NCI-H524 treated with DMSO at 0.1 percent for 48 hours (cell line): Measurements from ENCODE around the gene ACYP2.
"Not testable (repeated sequence)": the region's sequence is repeated elsewhere in the genome, so short reads cannot be mapped to it uniquely, and the experiment has no call there.

Experiments used
- DNase-seq: peaks from one replicate; lab custom pipeline; 2025; lab: John Stamatoyannopoulos, UW

Gene ACYP2

GRCh38 chr2:54226260-54226659, 110.8 kb downstream of the ACYP2 start:
- DNase-seq = no peak

GRCh38 chr2:54227798-54228197, 112.4 kb downstream of the ACYP2 start:
- no peak for DNase-seq

- DNase-seq = no peak
Observed at GRCh38 chr2:54228945-54229344, 113.5 kb downstream of the ACYP2 start.

- no peak for DNase-seq
Observed at GRCh38 chr2:54233832-54234649, 118.6 kb downstream of the ACYP2 start.

- no peak for DNase-seq
Observed at GRCh38 chr2:54237428-54237827, 122.0 kb downstream of the ACYP2 start.

GRCh38 chr2:54239427-54239826, 124.0 kb downstream of the ACYP2 start:
- DNase-seq = peak; percentile 7

GRCh38 chr2:54240515-54241469, 125.4 kb downstream of the ACYP2 start:
- no peak for DNase-seq

GRCh38 chr2:54247115-54247514, 131.7 kb downstream of the ACYP2 start:
- no peak for DNase-seq

- DNase-seq = no peak
Observed at GRCh38 chr2:54249629-54250028, 134.2 kb downstream of the ACYP2 start.

- no peak for DNase-seq
Observed at GRCh38 chr2:54254180-54254579, 138.8 kb downstream of the ACYP2 start.

GRCh38 chr2:54255230-54256090, 140.0 kb downstream of the ACYP2 start:
- no peak for DNase-seq

- DNase-seq = no peak
Observed at GRCh38 chr2:54256091-54256694, 140.8 kb downstream of the ACYP2 start, which contains the start of gene TSPYL6. Gene TSPYL6 (minus strand): TSS chr2:54256229. CDS start chr2:54256151, 78 bp downstream.

GRCh38 chr2:54258166-54258565, 142.8 kb downstream of the ACYP2 start:
- no peak for DNase-seq

GRCh38 chr2:54259413-54260240, 144.2 kb downstream of the ACYP2 start:
- DNase-seq = no peak

GRCh38 chr2:54260241-54260595, 144.8 kb downstream of the ACYP2 start:
- DNase-seq = no peak

GRCh38 chr2:54261537-54261936, 146.1 kb downstream of the ACYP2 start:
- no peak for DNase-seq

GRCh38 chr2:54262015-54262765, 146.8 kb downstream of the ACYP2 start:
- DNase-seq = no peak

- DNase-seq = not testable (repeated sequence)
Observed at GRCh38 chr2:54265081-54265480, 149.7 kb downstream of the ACYP2 start.

GRCh38 chr2:54267577-54267976, 152.2 kb downstream of the ACYP2 start:
- no peak for DNase-seq

- no peak for DNase-seq
Observed at GRCh38 chr2:54271189-54271588, 155.8 kb downstream of the ACYP2 start.
